Neural progenitor cell (in vitro differentiated cells): ENCODE data around the gene MINDY3.

Experiments
- EZH2phosphoT487 ChIP-seq: fragments of 200-600 bp; sonication (generic); IDR thresholded peaks from 2 replicates; pipeline ENCODE4 v1.6.1; 2017; ENCODE audit warnings: antibody characterized with exemption
- TF ChIP-seq, protein P1 (sequence below): fragments of 200-600 bp; sonication (generic); IDR thresholded peaks from 2 replicates; pipeline ENCODE4 v1.5.1; 2017; ENCODE audit warnings: antibody characterized with exemption, mild to moderate bottlenecking

DNA sequence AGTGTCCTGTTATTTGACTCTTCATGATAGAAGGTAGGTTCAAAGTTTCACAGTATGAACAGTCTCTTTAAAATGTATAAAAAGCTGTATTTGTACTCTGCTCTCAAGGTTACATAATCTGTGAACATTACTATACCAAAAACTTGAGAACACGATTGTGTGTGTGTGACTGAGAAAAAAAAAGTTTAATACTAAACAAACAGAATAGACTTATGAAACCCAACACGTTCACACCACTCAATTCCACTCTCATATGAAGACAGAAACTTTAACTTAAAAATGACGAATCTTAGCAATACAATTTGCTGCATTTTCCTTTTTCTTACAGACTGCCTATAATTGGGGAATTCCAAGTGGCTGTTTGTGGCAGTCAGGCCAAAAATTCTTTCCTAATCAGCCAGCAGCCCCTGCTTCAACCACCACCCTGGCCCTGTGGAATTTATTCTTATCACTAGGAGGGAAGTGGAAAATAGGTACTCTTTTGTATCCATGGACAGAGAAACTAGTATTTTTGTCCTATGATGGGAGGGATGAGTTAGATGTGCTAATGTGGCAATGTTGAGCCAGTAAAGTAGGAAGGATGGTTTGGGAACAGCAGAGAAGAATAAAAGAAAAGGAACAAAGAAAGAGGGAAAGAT lies 42.8 kb downstream of the MINDY3 start:
- TF ChIP-seq, protein P1, sequence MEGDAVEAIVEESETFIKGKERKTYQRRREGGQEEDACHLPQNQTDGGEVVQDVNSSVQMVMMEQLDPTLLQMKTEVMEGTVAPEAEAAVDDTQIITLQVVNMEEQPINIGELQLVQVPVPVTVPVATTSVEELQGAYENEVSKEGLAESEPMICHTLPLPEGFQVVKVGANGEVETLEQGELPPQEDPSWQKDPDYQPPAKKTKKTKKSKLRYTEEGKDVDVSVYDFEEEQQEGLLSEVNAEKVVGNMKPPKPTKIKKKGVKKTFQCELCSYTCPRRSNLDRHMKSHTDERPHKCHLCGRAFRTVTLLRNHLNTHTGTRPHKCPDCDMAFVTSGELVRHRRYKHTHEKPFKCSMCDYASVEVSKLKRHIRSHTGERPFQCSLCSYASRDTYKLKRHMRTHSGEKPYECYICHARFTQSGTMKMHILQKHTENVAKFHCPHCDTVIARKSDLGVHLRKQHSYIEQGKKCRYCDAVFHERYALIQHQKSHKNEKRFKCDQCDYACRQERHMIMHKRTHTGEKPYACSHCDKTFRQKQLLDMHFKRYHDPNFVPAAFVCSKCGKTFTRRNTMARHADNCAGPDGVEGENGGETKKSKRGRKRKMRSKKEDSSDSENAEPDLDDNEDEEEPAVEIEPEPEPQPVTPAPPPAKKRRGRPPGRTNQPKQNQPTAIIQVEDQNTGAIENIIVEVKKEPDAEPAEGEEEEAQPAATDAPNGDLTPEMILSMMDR, result no peak
- no peak for TF ChIP-seq EZH2phosphoT487
